Psoas muscle (tissue), 8 donors: ENCODE measurements around the gene CCND2. TPM values are rescaled to one million over a fixed set of nuclear protein-coding genes. Genes with fewer than 3 reads are reported as not detected.

ENCODE experiments used
- ATAC-seq, 4 donors: fragments of 200-7000 bp; cut with Tn5 transposase; one replicate each; pipeline ENCODE4 v1.9.1; 2020; ENCODE audit warnings: moderate library complexity in 3 of 4, mild to moderate bottlenecking in 2 of 4
- DNase-seq, 2 donors: peaks; one replicate each; pipeline ENCODE4 v3.0.0-alpha.2; 2020
- H3K27ac ChIP-seq: fragments of 200-600 bp; one replicate; pipeline ENCODE4 v1.8.0; 2022
- H3K27me3 ChIP-seq, 3 donors: fragments of 200-600 bp in 1 of 3; one replicate each; pipeline versions ENCODE4 v1.6.1 to v1.8.0; 2013 to 2022; ENCODE audit warnings: low read length in 2 of 3, mild to moderate bottlenecking in 2 of 3, moderate library complexity in 1 of 3; ENCODE audit not compliant: insufficient read depth in 3 of 3
- H3K36me3 ChIP-seq, 2 donors: fragments of 200-600 bp in 1 of 2; one replicate each; pipeline versions ENCODE4 v1.6.1 to v1.8.0; 2013 to 2022; ENCODE audit warnings: low read depth in 1 of 2, mild to moderate bottlenecking in 1 of 2, moderate library complexity in 1 of 2; ENCODE audit not compliant: insufficient read depth in 1 of 2
- H3K4me1 ChIP-seq: fragments of 200-600 bp; one replicate; pipeline ENCODE4 v1.8.0; 2022
- H3K4me3 ChIP-seq: fragments of 200-600 bp; one replicate; pipeline ENCODE4 v1.8.0; 2022; ENCODE audit warnings: mild to moderate bottlenecking
- H3K9me3 ChIP-seq: fragments of 200-600 bp; one replicate; pipeline ENCODE4 v1.8.0; 2022
- CTCF ChIP-seq: fragments of 200-600 bp; IDR thresholded peaks from one replicate; pipeline ENCODE4 v1.8.0; 2022; ENCODE audit warnings: antibody characterized with exemption
- WGBS, 3 donors: extraction: QIAGEN DNeasy Blood & Tissue Kit; methylation state at CpG; one replicate each; pipeline versions ENCODE4 v1.1.6 to v1.1.7; 2013; 5-methylcytosine and 5-hydroxymethylcytosine counted together
- intact Hi-C, 2 donors: fragments of 100-400 bp; cut with DNase I; formaldehyde crosslinking; loops; one replicate each; pipeline versions ENCODE4 v1.11.0 to v1.14.2; 2022
- polyA plus RNA-seq, 3 donors: library from polyadenylated mRNA; stranded (reverse); fragments of 200-250 nt; gene quantifications; one replicate each; pipeline ENCODE4 v1.2.3, GENCODE V29; 2013
- total RNA-seq, 4 donors: library from RNA; stranded (reverse); fragmentation: NEBNext Ultra II Directional in 2 of 4; extraction: Animal tissue kit (Norgen Biotek cat#: 25700) in 2 of 4; gene quantifications; one replicate each; pipeline versions ENCODE4 v1.2.1 to v1.2.4, GENCODE V29; 2021 to 2023
- donor health status: healthy with polysubstance abuse.
- donor health status: DM: no; HTN: no; CAD: no; lungs with moderate emphysema.
- donor health status: Bipolar disorder and iron deficiency.
- donor health status: healthy.
- donor health status: DM: yes; HTN: yes; CAD: no.
- donor health status: DM: no; HTN: no; CAD: no.
- donor health status: DM: no; HTN: no; CAD: no.
- donor health status: DM: yes; HTN: yes; CAD: no.

CCND2 gene
- total and polyA plus RNA-seq, 7 donors = 0.31 to 10.1 (median 3.3) TPM

GRCh38 chr12:4271717-4272423, 1.7 kb upstream of the CCND2 start:
- ATAC-seq (peak; percentile 19 to 55 (median 42)), DNase-seq (peak; percentile 74 to 77)
- peak overlapping the region; percentile 69 for H3K4me3 ChIP-seq
- H3K9me3 ChIP-seq = no peaks in the 10 kb centered on the region
- H3K4me1 ChIP-seq = peaks cover 45% of the 10 kb centered on the region
- WGBS, 3 donors = 1% methylated on average over 40 to 43 of the region's 43 CpGs
- peak overlapping the region; percentile 23 for H3K27ac ChIP-seq
- peaks cover 0 to 96% (median 45%) of the 10 kb centered on the region in 3 donors for H3K27me3 ChIP-seq
- intact Hi-C loops = no loop called here
- no peaks in the 10 kb centered on the region for H3K36me3 ChIP-seq
- TF ChIP-seq CTCF = no peak

DNA sequence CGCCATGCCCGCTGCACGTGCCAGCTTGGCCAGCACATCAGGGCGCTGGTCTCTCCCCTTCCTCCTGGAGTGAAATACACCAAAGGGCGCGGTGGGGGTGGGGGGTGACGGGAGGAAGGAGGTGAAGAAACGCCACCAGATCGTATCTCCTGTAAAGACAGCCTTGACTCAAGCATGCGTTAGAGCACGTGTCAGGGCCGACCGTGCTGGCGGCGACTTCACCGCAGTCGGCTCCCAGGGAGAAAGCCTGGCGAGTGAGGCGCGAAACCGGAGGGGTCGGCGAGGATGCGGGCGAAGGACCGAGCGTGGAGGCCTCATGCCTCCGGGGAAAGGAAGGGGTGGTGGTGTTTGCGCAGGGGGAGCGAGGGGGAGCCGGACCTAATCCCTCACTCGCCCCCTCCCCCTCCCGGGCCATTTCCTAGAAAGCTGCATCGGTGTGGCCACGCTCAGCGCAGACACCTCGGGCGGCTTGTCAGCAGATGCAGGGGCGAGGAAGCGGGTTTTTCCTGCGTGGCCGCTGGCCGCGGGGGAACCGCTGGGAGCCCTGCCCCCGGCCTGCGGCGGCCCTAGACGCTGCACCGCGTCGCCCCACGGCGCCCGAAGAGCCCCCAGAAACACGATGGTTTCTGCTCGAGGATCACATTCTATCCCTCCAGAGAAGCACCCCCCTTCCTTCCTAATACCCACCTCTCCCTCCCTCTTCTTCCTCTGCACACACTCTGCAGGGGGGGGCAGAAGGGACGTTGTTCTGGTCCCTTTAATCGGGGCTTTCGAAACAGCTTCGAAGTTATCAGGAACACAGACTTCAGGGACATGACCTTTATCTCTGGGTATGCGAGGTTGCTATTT, 914 bp upstream of the CCND2 start:
- Histone ChIP-seq H3K36me3 (no peaks in the 10 kb centered on the region), H3K4me3 (peak overlapping the region; percentile 69), H3K27me3 (peaks cover 0 to 88% (median 45%) of the 10 kb centered on the region in 3 donors), H3K27ac (no peak overlapping the region), H3K4me1 (peaks cover 48% of the 10 kb centered on the region), H3K9me3 (no peaks in the 10 kb centered on the region)
- intact Hi-C loops = no loop called here
- DNase-seq (peak; percentile 58 to 69), ATAC-seq (peak in 3 of 4 donors; percentile 1 to 12 (median 4))
- no peak for TF ChIP-seq CTCF
- 1 to 2% (median 1%) methylated on average over 53 to 62 of the region's 62 CpGs for WGBS, 3 donors

- intact Hi-C loops = no loop called here
- no peak for TF ChIP-seq CTCF
Measured at GRCh38 chr12:4273273-4273651, 300 bp upstream of the CCND2 start.

DNA sequence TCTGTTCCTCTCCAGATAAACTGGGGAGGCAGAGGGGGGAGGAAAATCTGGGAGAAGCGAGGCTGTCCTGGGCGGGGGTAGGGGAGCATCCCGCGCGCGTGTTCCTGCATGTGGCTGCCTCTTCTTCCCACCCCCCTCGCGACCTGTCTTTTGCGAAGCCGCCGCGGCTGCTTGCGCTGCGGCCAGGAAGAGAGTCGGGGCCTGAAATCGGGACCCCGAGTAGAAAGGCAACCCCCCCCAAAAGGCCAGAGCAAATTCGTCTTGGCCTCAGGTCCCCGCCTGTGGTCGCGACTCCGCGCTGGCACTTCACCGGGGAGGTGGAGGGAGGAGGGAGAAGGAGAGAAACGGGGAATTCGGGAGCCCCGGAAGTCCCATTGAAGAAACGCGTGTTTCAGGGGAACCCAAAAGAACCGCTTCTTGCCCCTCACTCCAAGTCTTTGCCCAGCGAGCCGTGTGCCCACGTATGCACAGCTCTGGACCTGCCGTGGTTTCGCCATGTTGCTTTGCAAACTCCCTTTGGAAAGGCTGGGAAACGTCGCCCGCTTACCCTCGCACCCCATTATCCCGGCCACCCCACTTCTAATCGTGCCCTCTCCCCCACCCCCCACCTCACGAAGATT, 944 bp downstream of the CCND2 start:
- Histone ChIP-seq H3K4me3 (peak overlapping the region; percentile 69), H3K27me3 (peaks cover 0 to 73% (median 41%) of the 10 kb centered on the region in 3 donors), H3K36me3 (no peaks in the 10 kb centered on the region), H3K4me1 (peaks cover 55% of the 10 kb centered on the region), H3K9me3 (no peaks in the 10 kb centered on the region), H3K27ac (peak overlapping the region; percentile 53)
- TF ChIP-seq CTCF = no peak
- no peak for DNase-seq
- intact Hi-C loops = loop anchor here (5.0 kb wide), 3 partner anchors 167 to 277 kb away; no protein-coding TSS in a partner anchor
- no peak for ATAC-seq
- WGBS, 3 donors = 0 to 1% (median 1%) methylated on average over 41 to 42 of the region's 42 CpGs

More at GRCh38 chr12:4273273-4273651, 300 bp upstream of the CCND2 start:
- no peak for ATAC-seq
- no peak for DNase-seq
- peaks cover 49% of the 10 kb centered on the region for H3K4me1 ChIP-seq
- H3K27ac ChIP-seq = no peak overlapping the region
- no peaks in the 10 kb centered on the region for H3K36me3 ChIP-seq
- H3K4me3 ChIP-seq = peak overlapping the region; percentile 69
- H3K9me3 ChIP-seq = no peaks in the 10 kb centered on the region
- peaks cover 0 to 82% (median 45%) of the 10 kb centered on the region in 3 donors for H3K27me3 ChIP-seq
- 0 to 1% (median 0%) methylated on average over 10 of the region's 10 CpGs for WGBS, 3 donors
